Large intestine (tissue), 3 donors: Measurements from ENCODE around the gene DNM3. TPM values are rescaled to one million over a fixed set of nuclear protein-coding genes. Genes with fewer than 3 reads are reported as not detected.
A peak's percentile ranks its signal among the peaks of the same experiment; 100 is the strongest.

Experiments used
- DNase-seq, 2 donors: peaks; one replicate each; pipeline versions ENCODE4 v3.0.0 to v3.0.0-alpha.2; 2013
- H3K27ac ChIP-seq: one replicate; pipeline ENCODE4 v1.5.1; 2013; ENCODE audit warnings: low read length
- H3K27me3 ChIP-seq: 2 replicates; pipeline ENCODE4 v1.6.1; 2013; ENCODE audit warnings: low read length; ENCODE audit not compliant: control insufficient read depth, insufficient read depth
- H3K36me3 ChIP-seq: 2 replicates; pipeline ENCODE4 v1.6.1; 2013; ENCODE audit warnings: low read length; ENCODE audit not compliant: control insufficient read depth, insufficient read depth
- H3K4me1 ChIP-seq: one replicate; pipeline ENCODE4 v1.6.1; 2013; ENCODE audit warnings: low read length; ENCODE audit not compliant: control insufficient read depth, insufficient read depth
- H3K4me3 ChIP-seq: one replicate; pipeline ENCODE4 v1.5.1; 2013; ENCODE audit warnings: low read length
- H3K9me3 ChIP-seq: one replicate; pipeline ENCODE4 v1.6.1; 2013; ENCODE audit warnings: mild to moderate bottlenecking, low read depth, low read length, moderate library complexity; ENCODE audit not compliant: control insufficient read depth
- WGBS: methylation state at CpG from one replicate; pipeline ENCODE4 v1.1.5; 2013; ENCODE audit warnings: low lambda C conversion rate; ENCODE audit not compliant: insufficient coverage; 5-methylcytosine and 5-hydroxymethylcytosine counted together
- polyA plus RNA-seq: library from polyadenylated mRNA; unstranded; fragments of 120-200 nt; gene quantifications from one replicate; pipeline ENCODE4 v1.2.1, GENCODE V29; 2013

DNM3 gene
- polyA plus RNA-seq, 1 donor, result 2.2 TPM

- Histone ChIP-seq H3K36me3 (no peaks in the 10 kb centered on the region), H3K4me3 (peak overlapping the region; percentile 49), H3K9me3 (peaks cover 2% of the 10 kb centered on the region), H3K27me3 (no peaks in the 10 kb centered on the region), H3K4me1 (no peaks in the 10 kb centered on the region), H3K27ac (peak overlapping the region; percentile 80)
- DNase-seq, result no peak
- no CpG with 5 or more reads among the region's 3 CpGs for WGBS
Measured at GRCh38 chr1:172143384-172144055, 302.2 kb downstream of the DNM3 start.

- no peaks in the 10 kb centered on the region for H3K4me1 ChIP-seq
- peak overlapping the region; percentile 49 for H3K4me3 ChIP-seq
- no peaks in the 10 kb centered on the region for H3K27me3 ChIP-seq
- H3K36me3 ChIP-seq, result no peaks in the 10 kb centered on the region
- H3K27ac ChIP-seq, result peak overlapping the region; percentile 80
- peaks cover 2% of the 10 kb centered on the region for H3K9me3 ChIP-seq
- peak; percentile 71 for DNase-seq
- 100% methylated on average over 1 of the region's 13 CpGs for WGBS
Measured at GRCh38 chr1:172144445-172145061, 303.3 kb downstream of the DNM3 start.

- no peaks in the 10 kb centered on the region for H3K36me3 ChIP-seq
- peak in 1 of 2 donors; percentile 26 for DNase-seq
- peaks cover 2% of the 10 kb centered on the region for H3K9me3 ChIP-seq
- H3K4me3 ChIP-seq, result peak overlapping the region; percentile 49
- peak overlapping the region; percentile 80 for H3K27ac ChIP-seq
- H3K27me3 ChIP-seq, result no peaks in the 10 kb centered on the region
- 80% methylated on average over 1 of the region's 2 CpGs for WGBS
- H3K4me1 ChIP-seq, result no peaks in the 10 kb centered on the region
Measured at GRCh38 chr1:172145231-172145651, 303.9 kb downstream of the DNM3 start.

- Histone ChIP-seq H3K27me3 (no peaks in the 10 kb centered on the region), H3K4me1 (no peaks in the 10 kb centered on the region), H3K4me3 (no peak overlapping the region), H3K9me3 (peaks cover 2% of the 10 kb centered on the region), H3K36me3 (no peaks in the 10 kb centered on the region), H3K27ac (peak overlapping the region; percentile 80)
- DNase-seq, result no peak
- WGBS, result 77% methylated on average over 3 of the region's 6 CpGs
Measured at GRCh38 chr1:172145656-172146055, 304.4 kb downstream of the DNM3 start.

GRCh38 chr1:172146141-172146850 lies 305.0 kb downstream of the DNM3 start:
- H3K4me1 ChIP-seq, result no peaks in the 10 kb centered on the region
- peaks cover 2% of the 10 kb centered on the region for H3K9me3 ChIP-seq
- DNase-seq, result peak in 1 of 2 donors; percentile 37
- H3K27ac ChIP-seq, result peak overlapping the region; percentile 80
- 100% methylated on average over 1 of the region's 1 CpG for WGBS
- no peaks in the 10 kb centered on the region for H3K27me3 ChIP-seq
- no peaks in the 10 kb centered on the region for H3K36me3 ChIP-seq
- H3K4me3 ChIP-seq, result no peak overlapping the region

- 100% methylated on average over 1 of the region's 1 CpG for WGBS
- H3K27me3 ChIP-seq, result no peaks in the 10 kb centered on the region
- peaks cover 2% of the 10 kb centered on the region for H3K9me3 ChIP-seq
- H3K4me1 ChIP-seq, result no peaks in the 10 kb centered on the region
- no peak overlapping the region for H3K4me3 ChIP-seq
- DNase-seq, result no peak
- H3K27ac ChIP-seq, result no peak overlapping the region
- H3K36me3 ChIP-seq, result no peaks in the 10 kb centered on the region
Measured at GRCh38 chr1:172147541-172147940, 306.2 kb downstream of the DNM3 start.

DNA sequence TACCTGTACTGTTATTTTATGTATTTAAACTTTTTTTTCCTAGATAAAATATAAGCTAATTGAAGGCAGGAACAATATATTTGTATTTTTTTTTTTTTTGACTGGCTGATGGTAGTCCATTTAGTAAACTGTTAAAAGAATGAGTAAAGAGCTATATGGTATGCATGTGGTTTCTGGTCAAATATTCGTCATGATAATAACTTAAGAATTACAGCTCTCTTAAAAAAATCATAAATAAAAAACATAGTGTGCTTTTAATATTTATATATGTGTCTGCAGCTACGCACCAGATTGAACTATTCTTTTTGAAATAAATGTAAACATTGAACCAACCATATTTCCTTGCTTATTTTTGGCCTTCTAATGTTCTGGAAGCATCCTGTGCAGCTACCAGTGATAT lies 306.9 kb downstream of the DNM3 start:
- H3K9me3 ChIP-seq, result peaks cover 2% of the 10 kb centered on the region
- WGBS, result 100% methylated on average over 2 of the region's 2 CpGs
- H3K4me3 ChIP-seq, result no peak overlapping the region
- DNase-seq, result no peak
- H3K27ac ChIP-seq, result no peak overlapping the region
- no peaks in the 10 kb centered on the region for H3K36me3 ChIP-seq
- no peaks in the 10 kb centered on the region for H3K27me3 ChIP-seq
- H3K4me1 ChIP-seq, result no peaks in the 10 kb centered on the region

DNA sequence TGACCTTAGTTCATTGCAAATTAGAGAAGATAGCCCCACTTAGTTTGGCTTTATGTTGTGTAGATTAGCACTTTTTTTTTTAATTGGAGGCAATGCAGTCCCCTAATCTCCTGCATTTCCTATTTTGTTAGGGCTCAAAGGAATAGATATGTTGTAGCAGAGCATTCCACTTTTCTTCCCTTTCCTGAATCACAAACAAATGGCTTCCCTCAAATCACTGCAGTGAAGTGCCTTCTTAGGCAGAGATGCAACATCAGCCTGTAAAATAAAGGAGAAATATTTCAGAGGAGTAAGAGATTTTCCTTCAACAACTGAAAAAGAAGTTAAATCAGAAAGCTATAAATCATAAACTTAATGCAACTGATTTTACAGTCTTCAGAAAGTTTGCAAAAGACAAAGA lies 307.4 kb downstream of the DNM3 start:
- DNase-seq, result no peak
- Histone ChIP-seq H3K9me3 (peaks cover 2% of the 10 kb centered on the region), H3K4me3 (no peak overlapping the region), H3K36me3 (no peaks in the 10 kb centered on the region), H3K4me1 (no peaks in the 10 kb centered on the region), H3K27me3 (no peaks in the 10 kb centered on the region), H3K27ac (no peak overlapping the region)

GRCh38 chr1:172149346-172149745 lies 308.0 kb downstream of the DNM3 start:
- Histone ChIP-seq H3K9me3 (peaks cover 2% of the 10 kb centered on the region), H3K4me3 (no peak overlapping the region), H3K27ac (no peak overlapping the region), H3K4me1 (no peaks in the 10 kb centered on the region), H3K36me3 (no peaks in the 10 kb centered on the region), H3K27me3 (no peaks in the 10 kb centered on the region)
- DNase-seq, result no peak
- 63% methylated on average over 1 of the region's 2 CpGs for WGBS

- 100% methylated on average over 1 of the region's 2 CpGs for WGBS
- Histone ChIP-seq H3K36me3 (no peaks in the 10 kb centered on the region), H3K4me3 (no peak overlapping the region), H3K4me1 (no peaks in the 10 kb centered on the region), H3K9me3 (no peaks in the 10 kb centered on the region), H3K27ac (no peak overlapping the region), H3K27me3 (no peaks in the 10 kb centered on the region)
- DNase-seq, result no peak
Measured at GRCh38 chr1:172154551-172154950, 313.3 kb downstream of the DNM3 start.
